Mucosa of gallbladder (tissue), 1 donor: ENCODE results near the gene LUZP4. TPM values are rescaled to one million over a fixed set of nuclear protein-coding genes. Genes with fewer than 3 reads are reported as not detected.
"Not testable (repeated sequence)": the region's sequence is repeated elsewhere in the genome, so short reads cannot be mapped to it uniquely, and the experiment has no call there.

ENCODE experiments used
- DNase-seq: peaks from one replicate; pipeline ENCODE4 v3.0.0-alpha.2; 2020; ENCODE audit warnings: low spot score
- total RNA-seq: library from RNA; stranded (reverse); gene quantifications from one replicate; pipeline ENCODE4 v1.2.1, GENCODE V29; 2021
- donor health status: DM: no; HTN: no; CAD: no.

LUZP4 gene, protein sequence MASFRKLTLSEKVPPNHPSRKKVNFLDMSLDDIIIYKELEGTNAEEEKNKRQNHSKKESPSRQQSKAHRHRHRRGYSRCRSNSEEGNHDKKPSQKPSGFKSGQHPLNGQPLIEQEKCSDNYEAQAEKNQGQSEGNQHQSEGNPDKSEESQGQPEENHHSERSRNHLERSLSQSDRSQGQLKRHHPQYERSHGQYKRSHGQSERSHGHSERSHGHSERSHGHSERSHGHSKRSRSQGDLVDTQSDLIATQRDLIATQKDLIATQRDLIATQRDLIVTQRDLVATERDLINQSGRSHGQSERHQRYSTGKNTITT
- total RNA-seq: not detected

DNA sequence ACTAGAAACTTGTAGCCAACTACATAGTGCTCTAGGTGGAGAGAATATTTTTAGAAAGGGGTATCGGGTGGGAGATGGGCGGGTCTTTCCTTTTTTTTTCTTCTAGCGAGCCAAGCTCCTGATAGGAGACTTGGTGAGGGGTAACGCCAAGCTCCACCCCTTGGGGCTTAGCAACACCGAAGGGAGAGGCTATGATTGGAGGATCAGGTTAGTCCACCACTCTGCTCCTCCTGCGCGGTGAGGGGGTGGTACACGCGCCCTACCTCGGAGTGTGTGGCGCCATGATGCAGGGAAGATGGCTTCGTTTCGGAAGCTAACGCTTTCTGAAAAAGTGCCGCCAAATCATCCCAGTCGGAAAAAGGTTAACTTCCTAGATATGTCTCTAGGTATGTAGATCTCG lies at the start of gene LUZP4:
LUZP4 (plus strand) TSS at position 251 of the 400 bp plus-strand sequence; CDS start at position 296, 45 bp downstream.
- no peak for DNase-seq

DNA sequence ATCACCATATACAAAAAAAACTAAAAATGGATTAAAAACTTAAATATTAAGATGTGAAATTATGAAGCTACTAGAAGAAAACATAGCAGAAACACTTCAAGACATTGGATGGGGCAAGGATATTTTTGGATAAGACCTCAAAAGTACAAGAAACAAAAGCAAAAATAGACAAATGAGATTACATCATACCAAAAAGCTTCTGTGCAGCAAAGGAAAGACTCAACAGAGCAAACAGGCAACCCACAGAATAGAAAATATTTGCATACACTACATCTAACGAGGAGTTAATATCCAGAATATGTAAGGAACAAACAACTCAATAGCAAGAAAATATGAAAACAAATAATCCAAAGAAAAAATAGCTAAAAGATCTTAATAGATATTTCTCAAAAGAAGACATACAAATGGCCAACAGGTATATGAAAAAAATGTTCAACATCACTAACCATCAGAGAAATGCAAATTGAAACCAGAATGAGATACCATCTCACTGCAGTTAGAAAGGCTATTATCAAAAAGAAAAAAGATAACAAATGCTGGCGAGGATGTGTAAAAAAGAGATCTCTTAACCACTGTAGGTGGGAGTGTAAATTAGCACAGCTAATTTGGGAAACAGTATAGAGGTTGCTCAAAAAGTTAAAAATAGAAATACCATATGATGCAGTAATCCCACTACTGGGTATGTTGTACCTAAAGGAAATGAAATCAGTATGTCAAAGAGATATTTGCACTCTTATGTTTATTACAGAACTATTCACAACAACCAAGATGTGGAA lies 37.9 kb upstream of the LUZP4 start:
- no peak for DNase-seq

DNA sequence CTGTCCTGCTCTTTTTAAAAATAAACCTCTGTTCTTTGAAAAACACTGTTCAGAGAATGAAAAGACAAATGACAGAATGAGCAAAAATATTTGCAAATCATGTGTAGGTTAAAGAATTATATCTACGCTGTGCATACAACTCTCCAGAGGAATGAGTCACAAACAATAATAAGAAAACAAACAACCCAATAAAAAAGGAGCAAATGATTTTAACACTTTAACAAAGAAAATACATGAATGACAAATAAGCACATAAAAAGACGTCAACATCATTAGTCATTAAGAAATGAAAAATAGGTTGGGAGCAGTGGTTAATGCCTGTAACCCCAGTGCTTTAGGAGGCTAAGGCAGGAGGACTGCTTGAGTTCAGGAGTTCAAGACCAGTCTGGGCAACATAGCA lies 34.5 kb upstream of the LUZP4 start:
- DNase-seq: no peak

DNA sequence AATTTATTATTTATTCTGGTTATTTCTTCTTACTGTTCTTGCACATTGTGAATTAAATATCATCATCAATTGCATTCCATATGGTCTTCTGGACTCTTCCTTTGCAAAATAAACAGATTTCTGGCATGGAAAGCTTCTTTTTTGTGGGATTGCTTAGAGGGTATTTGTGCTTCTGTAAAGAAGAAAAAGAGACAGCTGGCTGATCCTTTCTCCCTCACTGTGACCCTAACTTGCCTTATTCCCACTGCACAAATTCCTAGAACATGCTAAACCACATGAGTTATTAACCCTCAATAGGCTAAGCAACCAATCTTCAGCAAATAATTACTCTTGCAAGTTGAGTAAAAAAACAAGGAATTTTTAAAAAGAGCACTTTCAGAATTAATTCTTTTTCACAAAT lies 31.8 kb upstream of the LUZP4 start:
- DNase-seq: no peak

DNA sequence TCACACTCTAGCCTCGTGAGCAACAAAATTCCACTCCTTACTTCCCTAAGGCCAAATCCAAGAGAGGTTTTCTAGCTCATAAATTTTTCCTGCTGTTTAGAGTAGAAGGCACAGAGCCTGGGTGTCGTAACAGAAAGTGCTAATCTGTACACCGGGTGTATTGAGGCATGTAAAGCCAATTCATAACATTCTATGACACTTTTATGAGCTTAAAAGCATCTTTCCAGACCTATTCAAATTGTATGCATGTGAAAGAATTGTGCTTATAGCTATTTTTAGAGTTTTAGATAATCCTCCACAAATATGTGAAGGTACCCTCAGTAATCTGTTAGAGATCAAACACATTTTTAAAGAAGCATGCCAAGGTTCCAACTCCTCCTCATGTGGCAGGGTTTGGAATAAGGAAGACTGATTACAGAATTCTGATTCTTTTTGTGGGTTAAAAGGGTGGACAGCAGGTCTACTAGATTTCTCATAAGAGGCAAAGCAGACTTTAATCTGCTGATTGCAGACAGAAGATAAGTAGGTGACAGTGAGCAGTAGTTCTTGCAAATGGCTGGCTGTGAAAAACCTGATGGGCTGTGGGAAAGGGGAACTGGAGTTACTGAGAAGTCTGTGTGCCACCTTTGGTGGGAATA lies 30.2 kb upstream of the LUZP4 start:
- no peak for DNase-seq

DNA sequence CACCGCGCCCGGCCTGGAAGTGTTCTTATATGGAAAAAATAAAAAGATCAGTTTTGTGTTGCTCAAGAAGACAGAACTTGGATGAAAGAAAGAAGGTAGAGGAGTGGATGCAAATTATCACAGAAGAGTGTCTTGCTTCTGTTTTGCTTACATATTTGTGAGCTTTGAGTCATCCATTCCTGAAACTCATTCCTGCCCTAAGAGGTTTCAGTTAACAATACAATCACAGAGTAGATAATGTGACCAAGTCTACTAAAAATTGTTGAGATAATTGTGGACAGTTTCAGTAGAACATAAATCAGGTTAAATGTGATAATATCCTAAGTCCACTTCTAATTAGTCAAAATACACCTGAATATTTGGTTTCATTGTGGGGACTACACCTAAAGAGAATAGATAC lies 29.2 kb upstream of the LUZP4 start:
- DNase-seq: no peak

DNA sequence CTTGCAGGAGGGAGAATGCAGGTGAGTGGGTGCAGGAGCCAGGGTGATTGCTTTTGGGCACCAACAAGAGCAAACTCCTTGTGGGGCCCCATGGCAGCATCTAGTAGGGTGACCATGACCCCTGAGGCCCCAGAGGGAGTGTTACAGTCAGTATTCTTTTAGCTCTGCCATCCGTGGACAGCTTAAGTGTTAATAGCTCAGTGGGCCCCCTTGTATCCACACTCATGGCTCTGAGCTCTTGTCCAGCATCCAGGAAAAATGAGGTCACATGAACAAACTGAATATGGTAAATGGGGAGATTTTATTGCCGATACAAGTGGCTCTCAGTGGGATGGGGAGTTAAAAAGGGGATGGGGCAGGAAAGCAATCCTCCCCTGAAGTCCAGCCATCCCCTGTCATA lies 28.4 kb upstream of the LUZP4 start:
- no peak for DNase-seq

DNA sequence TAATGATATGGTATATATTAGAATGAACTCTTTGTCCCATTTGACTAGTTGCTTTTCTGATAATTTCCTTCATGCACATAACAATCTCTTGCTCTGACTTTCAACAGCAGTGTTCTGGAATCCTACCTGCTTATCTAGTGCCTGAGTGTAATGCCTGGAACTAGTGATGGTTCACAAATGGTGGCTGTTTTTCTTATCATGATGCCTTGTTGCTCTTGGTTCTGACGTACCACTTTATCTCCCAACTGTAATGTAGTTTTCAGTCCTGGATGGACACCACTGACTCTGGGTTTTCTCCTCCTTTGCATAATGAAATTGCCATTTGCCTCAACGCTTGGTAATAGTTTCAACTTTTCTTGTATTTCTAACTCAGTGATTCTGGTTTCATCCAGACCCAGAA lies 25.5 kb upstream of the LUZP4 start:
- DNase-seq: no peak

DNA sequence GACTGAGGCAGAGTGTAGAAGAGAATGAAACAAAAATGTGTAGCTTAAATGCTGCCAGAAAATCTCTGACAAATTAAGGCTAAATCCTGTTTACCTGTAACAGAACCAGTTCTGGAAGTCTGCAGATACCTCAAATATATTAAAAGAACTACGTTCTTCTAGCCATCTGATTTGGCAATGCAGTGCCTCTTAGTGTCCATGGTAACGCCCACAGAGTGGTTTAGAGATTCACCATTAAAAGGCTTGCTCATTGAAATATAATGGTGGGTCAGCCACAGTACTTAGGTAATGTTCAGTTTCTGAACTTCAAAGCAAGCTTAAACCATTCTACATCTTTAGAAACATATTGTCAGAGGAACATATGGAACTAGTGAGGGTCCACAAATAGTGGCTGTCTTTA lies 23.2 kb upstream of the LUZP4 start:
- no peak for DNase-seq

DNA sequence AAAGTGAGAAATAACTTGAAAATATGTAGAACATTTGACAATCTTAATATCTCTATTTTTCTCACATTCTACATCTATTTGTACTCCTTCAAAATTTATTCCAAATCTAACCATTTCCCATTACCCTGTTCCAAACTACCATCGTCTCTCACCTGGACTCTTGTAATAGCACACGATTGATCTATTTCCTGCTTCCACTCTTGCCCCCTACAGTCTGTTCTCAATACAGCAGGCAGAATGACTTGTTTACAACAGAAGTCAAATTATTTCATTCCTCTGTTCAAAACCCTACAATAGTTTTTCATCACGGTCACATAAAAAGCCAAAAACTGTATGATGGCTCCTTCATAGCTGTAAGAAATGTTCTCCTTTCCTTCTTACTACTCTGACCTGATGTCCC lies 21.1 kb upstream of the LUZP4 start:
- no peak for DNase-seq

DNA sequence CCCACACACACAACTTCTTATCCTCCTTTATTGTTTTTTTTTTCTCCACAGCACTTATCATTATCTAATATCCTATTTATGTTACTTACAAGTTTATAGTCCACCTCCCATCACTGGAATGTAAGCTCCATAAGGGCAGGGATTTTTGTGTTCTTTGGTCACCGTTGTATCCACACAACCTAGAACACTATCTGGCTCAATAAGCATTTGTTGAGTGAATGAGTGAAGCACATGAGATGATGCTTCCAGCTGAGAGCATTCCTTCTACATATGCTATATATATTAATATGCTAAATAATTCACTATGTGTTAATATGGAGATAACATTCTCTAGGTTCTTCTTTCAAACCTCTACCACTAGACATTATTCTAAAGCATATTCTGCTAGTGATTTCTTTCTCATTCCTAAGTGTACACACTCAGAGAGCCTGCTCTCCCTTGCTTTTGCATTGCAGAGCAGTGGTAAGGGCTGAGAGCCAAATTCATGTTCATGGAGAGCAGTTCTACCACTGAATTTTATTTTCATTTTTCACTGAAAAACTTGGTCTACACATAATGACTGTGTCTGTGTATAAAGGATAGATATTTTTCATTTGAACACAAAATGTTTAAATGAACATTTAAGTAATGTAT lies 20.3 kb upstream of the LUZP4 start:
- DNase-seq: no peak

DNA sequence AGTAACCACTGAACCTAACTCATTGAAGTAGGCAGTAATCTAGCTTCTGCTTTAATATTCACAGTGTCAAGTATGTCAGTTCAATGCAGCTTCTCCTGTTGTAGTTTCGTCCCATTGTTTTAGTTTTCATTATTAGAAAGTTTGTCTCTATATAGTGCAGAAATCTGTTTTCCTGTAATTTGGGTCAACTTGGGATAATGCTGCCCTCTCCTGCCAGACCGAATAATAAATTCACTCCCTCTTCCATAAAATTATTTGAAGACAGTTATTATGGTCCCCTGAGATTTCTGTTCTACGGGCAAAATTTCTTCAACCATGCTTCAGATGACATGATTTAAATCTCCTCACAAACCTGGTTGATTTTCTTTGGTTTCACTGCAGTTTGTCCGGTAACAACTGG lies 4.6 kb upstream of the LUZP4 start:
- no peak for DNase-seq

DNA sequence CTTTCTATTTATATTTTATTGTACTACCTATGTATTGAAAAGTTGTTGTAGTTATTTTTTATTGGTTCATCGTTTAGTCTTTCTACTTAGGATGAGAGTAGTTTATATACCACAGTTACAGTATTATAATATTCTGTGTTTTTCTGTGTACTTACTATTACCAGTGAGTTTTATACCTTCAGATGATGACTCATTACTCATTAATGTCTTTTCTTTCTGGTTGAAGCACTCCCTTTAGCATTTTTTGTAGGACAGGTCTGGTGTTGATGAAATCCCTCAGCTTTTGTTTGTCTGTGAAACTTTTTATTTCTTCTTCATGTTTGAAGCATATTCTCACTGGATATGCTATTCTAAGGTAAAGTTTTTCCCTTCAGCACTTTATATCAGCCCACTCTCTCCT lies 7.7 kb downstream of the LUZP4 start:
- no peak for DNase-seq

DNA sequence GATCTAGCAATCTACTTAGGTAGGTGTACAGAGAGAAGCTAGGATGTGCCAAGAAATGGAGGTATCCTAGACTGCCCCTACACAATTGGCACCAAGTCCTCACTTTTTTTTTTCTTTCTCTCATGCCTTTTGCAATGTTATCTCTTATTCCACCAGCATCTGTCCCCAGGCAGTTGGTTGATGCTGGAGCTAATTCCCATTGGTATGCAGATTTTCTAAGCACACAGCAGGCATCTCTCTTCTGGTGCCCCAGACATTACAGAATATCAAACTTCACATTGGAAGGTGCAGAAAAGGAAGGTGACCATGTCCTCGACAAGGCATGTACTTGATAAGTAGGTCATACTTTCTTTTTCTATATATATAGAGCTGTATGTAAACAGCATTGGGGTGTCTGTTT lies 21.6 kb downstream of the LUZP4 start:
- no peak for DNase-seq

DNA sequence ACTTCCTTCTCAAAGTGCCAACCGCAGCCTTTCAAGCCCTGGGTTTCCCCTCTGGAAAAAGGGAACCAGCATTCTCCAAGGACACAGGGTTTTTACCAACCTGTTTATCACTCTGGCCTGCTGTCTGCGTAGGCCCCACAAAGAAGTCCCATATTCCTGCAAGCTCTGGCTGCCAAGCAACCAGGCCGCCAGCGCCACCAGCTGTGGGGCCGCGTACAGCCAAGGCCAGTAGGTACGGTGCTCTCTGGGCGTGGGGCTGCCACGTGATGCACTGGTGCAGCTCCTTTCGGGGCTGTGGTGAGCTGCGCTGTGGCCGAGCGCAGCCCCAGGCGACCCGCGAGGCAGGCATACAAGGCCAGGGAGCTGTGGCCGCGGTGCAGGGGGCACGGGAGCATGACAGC lies 22.1 kb downstream of the LUZP4 start:
- no peak for DNase-seq

DNA sequence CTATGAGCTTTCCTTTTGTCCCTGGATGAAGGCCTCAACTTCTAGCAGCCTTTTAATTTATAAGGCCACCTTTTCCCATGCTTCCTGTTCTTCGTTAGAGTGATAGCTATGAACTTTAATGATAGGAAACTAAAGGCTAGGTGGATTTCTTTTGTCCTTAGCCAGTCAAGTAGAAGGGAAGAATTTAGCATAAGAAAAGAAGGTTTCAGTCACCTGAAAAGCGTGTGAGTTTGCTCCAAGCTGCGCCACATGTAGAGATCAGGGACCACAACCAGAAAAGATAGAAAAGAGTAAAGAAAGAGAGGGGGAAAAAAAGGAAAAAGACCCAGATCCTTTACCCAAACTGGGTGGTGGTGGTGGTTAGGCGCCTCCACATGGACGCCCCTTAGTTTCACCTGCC lies 28.6 kb downstream of the LUZP4 start:
- no peak for DNase-seq

DNA sequence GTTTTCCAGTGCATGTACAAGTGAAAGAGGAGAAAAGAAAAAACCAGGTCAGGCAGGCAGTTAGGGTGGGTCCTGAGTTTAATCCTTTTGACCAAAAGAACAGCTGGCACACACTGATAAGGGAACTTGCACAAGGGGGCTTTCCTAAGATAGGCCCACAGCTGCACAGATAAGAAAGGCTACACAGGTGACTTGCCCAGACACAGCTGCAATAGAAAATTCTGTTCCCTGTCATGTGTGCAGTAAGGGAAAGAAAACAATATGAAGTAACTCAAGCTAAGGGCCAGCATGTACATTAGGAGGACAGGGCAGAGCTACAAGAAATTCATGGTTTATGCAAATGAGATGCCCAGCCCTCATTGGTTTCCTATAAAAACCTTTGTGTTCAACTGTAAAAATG lies 32.9 kb downstream of the LUZP4 start:
- DNase-seq: no peak

DNA sequence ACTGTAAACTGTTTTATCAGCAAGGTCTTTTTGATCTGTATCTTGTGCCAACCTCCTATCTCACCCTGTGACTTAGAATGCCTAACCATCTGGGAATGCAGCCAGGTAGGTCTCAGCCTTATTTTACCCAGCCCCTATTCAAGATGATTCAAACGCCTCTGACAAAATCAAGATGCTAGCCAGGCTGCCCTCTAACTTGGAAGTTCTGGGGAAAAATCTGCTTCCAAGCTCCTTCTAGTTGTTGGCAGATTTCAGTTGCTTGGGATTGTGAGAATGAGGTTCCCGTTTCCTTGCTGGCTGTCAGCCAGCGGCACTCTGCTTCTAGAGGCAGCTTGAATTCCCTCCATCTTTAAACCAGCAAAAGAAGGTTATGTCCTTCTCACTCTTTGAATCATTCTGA lies 34.7 kb downstream of the LUZP4 start:
- DNase-seq: peak; percentile 16

DNA sequence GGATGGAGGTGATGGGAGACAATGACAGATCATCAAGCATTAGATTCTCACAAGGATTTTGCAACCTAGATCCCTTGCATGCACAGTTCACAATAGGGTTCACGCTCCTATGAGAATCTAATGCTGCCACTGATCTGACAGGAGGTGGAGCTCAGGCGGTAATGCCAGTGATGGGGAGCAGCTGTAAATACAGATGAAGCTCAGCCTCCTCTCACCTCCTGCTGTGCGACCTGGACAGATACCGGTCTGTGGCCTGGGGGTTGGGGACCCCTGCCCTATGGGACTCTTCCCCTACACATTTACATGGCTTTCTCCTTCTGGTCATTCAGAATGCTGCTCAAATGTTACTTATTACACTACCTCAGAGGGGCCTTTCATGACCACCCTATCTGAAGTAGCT lies 39.8 kb downstream of the LUZP4 start:
- not testable (repeated sequence) for DNase-seq

DNA sequence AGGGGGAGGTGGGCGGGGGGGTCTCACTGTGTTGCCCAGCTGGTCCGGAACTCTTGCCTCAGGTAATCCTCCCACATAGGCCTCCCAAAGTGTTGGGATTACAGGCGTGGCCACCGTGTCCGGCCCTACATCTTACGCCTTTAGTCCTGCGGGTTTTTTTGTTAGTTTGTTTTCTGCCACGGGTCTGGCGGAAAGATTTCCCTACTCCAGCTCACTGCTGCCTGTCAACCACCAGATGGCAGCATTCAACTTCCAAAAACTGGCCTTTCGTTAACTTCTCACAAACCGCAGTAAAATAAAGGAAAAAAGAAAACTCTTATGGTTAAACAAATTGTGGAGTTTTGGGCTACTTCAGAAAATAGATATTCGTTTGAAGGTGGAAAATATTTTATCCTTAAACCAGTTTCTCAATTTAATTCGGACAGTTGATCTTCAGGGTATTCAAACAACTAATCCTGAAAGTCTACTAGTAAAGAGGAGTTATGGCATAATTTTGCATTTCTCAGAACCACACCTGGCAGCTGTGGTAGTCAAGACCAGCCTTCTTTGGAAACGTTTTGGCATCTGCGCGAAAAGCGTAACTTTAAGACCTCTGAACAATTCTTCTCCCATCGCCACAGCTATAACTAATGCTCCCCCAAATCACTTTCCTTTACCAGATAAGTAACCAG lies 41.1 kb downstream of the LUZP4 start:
- DNase-seq: peak; percentile 34

DNA sequence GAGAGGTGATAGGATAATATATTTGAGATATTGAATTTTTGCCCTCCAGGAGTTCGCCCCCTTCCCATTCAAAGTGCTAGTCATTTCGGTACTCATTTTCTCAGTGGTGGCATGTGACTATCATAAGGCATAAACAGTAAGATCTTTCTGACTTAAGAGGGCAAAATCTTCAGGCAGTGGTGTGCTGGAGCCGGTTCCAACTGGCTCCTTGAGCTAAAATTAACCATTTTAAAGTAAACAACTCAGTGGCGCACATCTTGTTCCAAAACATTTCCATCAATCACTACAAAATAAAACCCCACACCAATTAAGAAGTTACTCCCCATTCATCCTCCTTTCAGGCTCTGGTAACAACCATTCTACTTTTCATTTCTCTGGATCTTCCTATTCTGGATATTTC lies 43.3 kb downstream of the LUZP4 start:
- no peak for DNase-seq

DNA sequence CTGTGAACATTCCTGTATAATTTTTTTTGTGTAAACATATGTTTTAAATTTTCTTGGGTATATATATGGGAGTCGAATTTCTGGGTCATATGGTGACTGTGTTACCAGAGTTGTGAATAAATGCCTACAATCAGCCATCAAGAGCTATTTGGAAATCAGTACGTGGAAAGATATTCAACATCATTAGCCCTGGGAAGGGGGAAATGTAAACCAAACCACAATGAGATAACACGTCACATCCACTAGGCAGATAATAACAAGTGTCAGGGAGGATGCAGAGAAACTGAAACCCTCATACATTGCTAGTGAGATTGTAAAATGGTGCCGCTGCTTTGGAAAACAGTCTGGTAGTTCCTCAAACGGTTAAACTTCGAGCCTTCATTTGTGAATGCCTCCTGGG lies 43.9 kb downstream of the LUZP4 start:
- no peak for DNase-seq
